ENCODE measurements around the gene EIF1. TPM values are rescaled to one million over a fixed set of nuclear protein-coding genes. Genes with fewer than 3 reads are reported as not detected.

The EIF1 gene
- total and polyA plus RNA-seq, 2 of the 8 experiments (the other 6 are each of a cell fraction or from before 2014, with no cell fraction given), result 175 to 539 TPM

DNA sequence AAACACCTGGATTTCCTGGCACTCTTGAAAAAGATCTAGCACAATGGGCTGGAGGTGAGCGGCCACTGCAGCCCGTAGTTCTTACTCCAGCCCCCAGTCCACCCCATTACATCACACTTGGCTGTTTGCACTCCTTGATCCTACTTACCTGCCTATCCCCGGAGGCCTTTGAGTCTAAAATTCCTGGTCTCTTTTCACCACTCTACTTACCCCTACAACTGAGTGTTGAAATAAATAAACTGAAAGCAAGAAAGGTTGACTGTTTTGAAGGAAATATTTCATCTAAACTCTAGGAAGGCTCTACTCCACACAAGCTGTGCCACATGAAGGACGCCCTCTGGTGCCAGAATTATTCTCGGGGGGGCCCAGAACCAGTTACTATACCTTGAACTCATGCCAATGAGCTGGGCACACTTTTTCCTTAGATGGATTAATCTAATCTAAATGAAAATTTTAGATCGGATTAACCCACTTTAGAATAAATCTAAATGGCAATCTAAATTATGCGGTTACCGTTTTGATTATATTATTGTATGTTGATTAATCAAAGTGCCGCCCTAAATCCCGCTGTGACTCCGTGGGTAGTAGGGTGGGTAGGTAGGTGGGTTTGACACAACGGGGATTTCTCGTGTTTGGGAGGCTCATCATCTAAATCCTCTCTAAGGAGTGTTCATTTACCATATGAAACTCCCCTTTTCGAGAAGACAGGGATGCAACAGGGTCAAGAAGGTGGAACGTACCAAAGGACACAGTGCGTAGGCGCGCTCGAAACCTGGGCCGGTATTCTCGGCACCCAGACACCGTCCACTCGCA lies 651 bp upstream of the EIF1 start (continued):
- TF ChIP-seq, protein P1, sequence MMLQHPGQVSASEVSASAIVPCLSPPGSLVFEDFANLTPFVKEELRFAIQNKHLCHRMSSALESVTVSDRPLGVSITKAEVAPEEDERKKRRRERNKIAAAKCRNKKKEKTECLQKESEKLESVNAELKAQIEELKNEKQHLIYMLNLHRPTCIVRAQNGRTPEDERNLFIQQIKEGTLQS (IDR thresholded peaks at IDR 0.05; ENCODE audit: insufficient read depth, low read depth, low read length), result no peak
- TF ChIP-seq EP300 (IDR thresholded peaks at IDR 0.05; ENCODE audit: borderline replicate concordance in 1 of 2, low read depth in 2 of 2, low read length in 2 of 2) (no peak), EGR1 (IDR thresholded peaks at IDR 0.05; ENCODE audit: borderline replicate concordance, low read depth, low read length) (peak; percentile 23; the same call in 1 of the 2 replicates), NRF1 (IDR thresholded peaks at IDR 0.05; ENCODE audit: low read depth, low read length) (no peak), TEAD4 (IDR thresholded peaks at IDR 0.05; ENCODE audit: low read depth, low read length) (0 out of 2 replicates have a peak, but pooled peaks have one; percentile 12), POLR2A (IDR thresholded peaks at IDR 0.05; ENCODE audit: control extremely low read depth in 1 of 2, low read depth in 2 of 2, low read length in 2 of 2) (no peak), POU5F1 (IDR thresholded peaks at IDR 0.05; ENCODE audit: low read depth, low read length) (no peak), KDM4A (IDR thresholded peaks at IDR 0.05; ENCODE audit: low read depth, low read length, severe bottlenecking) (peak; percentile 9), SIN3A (conservative IDR thresholded peaks at IDR 0.05 in 1 of 2, IDR thresholded peaks at IDR 0.05 in 1 of 2; ENCODE audit: low read depth in 1 of 2, low read length in 2 of 2) (no peak), FOSL1 (IDR thresholded peaks at IDR 0.05; ENCODE audit: insufficient read depth, low read depth, low read length) (no peak), HDAC2 (IDR thresholded peaks at IDR 0.05; ENCODE audit: borderline replicate concordance in 1 of 2, low read depth in 2 of 2, low read length in 2 of 2) (no peak), SP1 (IDR thresholded peaks at IDR 0.05; ENCODE audit: low read depth, low read length) (peak; percentile 2; the same call in 1 of the 2 replicates), JUN (IDR thresholded peaks at IDR 0.05; ENCODE audit: low read depth, low read length) (no peak), TAF7 (optimal IDR thresholded peaks at IDR 0.05; ENCODE audit: borderline replicate concordance, low read depth, low read length) (no peak), RNF2 (IDR thresholded peaks at IDR 0.05; ENCODE audit: borderline replicate concordance, low read depth, low read length, missing control alignments, poor library complexity, severe bottlenecking) (no peak), KDM5A (IDR thresholded peaks at IDR 0.05; ENCODE audit: low read length) (no peak), EZH2 (IDR thresholded peaks at IDR 0.05; ENCODE audit: low read depth, low read length, severe bottlenecking) (no peak), SIRT6 (IDR thresholded peaks at IDR 0.05; ENCODE audit: low read length) (no peak), TCF12 (IDR thresholded peaks at IDR 0.05; ENCODE audit: low read depth, low read length) (no peak), CHD2 (IDR thresholded peaks at IDR 0.05; ENCODE audit: low read length) (no peak), CHD1 (IDR thresholded peaks at IDR 0.05; ENCODE audit: low read depth, low read length) (no peak), BRCA1 (IDR thresholded peaks at IDR 0.05; ENCODE audit: low read depth, low read length) (no peak), SAP30 (IDR thresholded peaks at IDR 0.05; ENCODE audit: insufficient read depth, insufficient replicate concordance, low read length) (peak; percentile 32)
